Measurements from ENCODE around the gene STX18.
"Not testable (repeated sequence)": the region's sequence is repeated elsewhere in the genome, so short reads cannot be mapped to it uniquely, and the experiment has no call there.

The STX18 gene

DNA sequence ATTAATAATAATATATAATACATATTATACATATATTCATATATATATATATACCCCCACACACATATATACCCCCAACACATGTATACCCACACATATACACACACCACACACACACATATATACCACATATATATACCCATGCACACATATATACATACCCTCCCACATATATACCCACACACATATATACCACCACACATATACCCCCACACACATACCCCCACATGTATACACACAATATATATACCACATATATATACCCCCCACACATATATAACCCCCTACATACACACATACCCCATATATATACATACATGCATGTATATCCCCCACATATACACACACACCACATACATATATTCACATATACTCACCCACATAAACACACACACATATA, 103.0 kb downstream of the STX18 start:
- DNase-seq (ENCODE audit: low read depth in 2 of 2), result no peak

DNA sequence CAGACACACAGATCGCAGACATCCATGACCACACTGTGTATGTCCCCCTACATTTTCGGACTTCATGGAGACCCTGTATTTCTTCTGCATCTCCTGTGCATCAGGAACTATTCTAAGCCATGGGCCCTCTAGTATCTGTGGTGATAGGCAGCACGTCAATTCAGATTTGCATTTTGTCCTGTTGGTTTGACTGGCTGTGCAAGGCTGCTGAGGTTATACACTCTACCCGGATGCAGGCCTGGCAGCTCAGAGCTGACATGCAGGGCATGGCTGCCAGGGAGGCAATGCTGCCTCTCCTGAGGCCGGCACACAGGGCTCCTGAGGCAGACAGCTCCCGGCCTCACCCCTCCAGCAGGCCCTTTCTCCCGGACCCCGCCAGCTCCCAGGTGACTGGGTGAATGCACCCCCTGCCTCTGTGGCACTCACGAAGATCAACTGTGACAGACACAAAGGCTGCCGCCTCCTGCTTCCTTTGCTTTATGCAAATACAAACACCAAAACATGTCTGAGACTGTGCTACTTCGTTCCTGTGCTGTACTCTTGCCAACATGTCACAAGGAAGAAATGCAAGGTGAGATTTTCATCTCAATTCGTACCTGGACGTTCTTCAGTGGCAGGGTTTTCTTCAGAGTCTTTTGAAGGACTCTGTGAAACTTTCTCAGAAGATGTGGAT, 103.9 kb downstream of the STX18 start:
- DNase-seq (ENCODE audit: low read depth in 2 of 2), result no peak

DNA sequence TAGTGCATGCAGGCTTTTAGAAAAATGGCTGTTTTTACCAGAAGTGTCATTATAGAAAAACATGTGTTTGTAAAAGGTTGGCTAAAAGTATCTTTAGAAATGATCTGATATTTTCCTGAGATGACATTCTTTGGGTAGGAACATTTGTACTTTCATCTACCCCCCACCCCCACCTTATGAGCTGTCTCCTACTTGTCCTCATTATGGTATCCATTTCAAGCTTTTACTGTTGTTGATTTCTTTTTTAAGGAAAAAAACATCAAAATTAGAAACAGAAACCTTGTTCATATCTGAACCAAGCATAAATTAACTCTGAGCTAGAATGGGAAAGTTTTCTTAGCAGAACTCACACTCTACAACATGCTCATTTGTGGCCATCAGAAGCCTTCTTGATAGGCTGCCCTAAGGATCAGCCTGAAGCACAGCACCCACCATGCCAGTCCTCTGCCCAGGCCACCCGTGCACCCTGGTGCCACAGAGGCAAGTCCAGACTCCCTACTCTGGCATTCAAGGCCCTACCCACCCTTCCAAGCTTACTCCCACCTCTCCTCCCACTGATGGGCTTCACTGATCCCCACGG, 105.5 kb downstream of the STX18 start:
- DNase-seq (ENCODE audit: low read depth in 2 of 2), result no peak

DNA sequence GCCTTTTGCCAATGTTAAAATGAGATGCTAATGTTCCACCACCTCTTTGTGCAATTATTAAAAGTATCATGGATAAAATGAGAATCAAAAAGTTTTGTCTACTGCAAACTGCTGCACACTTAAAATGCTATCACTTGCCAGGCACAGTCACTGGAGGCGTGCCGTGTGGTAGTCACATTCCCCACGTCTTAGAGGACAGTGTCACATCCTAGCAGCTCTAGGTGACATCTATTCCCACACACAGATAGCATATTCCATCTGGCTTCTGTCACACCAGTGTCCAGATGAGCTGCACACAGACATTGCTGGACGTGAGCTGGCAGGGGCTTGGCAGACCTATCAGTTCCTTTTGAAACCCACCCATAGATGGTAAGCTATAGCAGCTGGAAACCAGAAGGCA, 107.9 kb downstream of the STX18 start:
- DNase-seq (ENCODE audit: low read depth in 2 of 2), result no peak

DNA sequence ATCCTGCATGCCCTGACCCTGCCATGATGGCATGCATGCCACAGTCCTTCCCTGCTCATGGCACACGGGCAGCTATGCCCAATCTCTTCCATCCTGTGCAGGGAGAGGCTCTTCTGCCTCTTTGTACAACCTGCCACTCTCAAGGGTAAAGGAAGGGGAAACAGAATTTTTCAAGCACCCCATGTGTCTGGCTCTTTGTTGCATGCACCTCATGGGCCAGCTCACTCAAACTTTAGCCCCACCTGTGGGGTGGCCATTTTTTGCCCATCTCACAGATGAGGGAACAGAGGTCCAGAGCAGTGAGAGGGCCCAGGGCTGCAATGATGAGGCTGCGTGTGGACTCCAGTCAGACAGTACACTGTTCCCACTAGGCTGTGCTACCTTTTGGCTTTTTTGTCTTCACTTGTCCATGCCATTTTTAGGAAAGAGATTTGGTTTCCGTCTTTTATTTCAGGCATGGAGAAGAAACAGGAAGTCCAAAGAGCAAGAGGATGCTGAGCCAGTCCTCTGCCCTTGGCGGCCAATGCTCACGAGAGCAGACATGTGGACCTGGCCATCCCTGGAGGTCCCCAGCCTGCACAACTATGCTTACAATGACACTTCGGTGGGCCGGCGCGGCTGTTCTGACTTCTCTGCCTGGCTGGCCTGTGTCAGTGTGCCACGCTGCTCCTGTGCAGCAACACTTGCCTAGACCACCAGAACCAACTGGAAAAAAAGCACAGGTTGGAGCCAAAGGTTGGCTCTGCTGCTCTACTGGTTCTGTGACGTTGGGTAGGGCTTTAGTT, 109.3 kb downstream of the STX18 start:
- no peak for DNase-seq (ENCODE audit: low read depth in 2 of 2)

DNA sequence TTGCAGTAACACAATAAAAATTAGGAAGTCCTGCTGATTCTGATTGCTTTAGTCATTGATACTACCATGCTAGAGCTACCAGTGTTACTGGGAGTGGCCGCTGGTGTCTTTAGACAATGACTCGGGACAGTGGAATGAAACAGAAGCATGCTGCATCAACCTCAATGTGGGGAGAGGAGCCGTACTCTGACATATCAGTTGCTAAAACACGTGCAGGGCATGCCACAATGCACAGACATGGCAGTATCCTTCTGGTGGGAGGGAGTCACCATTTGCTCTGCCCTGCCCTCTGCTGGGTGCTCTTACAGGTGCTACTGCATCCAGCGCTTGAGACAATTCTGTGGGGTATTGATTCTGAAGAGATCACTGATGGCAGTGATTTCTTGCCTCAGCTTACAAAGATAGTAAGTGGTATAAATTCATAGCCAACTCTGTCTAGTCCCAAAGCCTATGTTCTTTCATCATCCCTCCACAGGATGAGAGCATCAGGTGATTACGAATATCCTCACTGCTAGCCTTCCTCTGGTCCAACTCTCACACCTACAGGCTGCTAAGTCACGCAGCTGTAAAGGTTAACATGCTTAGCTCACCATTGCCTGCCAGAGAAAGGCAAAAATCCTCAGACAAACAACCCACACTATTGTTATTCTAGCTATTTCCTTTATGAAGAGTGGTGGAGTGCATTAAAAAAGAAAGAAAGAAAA, 111.2 kb downstream of the STX18 start:
- peak in 1 of 2 experiments; percentile 36 for DNase-seq (ENCODE audit: low read depth in 2 of 2)

DNA sequence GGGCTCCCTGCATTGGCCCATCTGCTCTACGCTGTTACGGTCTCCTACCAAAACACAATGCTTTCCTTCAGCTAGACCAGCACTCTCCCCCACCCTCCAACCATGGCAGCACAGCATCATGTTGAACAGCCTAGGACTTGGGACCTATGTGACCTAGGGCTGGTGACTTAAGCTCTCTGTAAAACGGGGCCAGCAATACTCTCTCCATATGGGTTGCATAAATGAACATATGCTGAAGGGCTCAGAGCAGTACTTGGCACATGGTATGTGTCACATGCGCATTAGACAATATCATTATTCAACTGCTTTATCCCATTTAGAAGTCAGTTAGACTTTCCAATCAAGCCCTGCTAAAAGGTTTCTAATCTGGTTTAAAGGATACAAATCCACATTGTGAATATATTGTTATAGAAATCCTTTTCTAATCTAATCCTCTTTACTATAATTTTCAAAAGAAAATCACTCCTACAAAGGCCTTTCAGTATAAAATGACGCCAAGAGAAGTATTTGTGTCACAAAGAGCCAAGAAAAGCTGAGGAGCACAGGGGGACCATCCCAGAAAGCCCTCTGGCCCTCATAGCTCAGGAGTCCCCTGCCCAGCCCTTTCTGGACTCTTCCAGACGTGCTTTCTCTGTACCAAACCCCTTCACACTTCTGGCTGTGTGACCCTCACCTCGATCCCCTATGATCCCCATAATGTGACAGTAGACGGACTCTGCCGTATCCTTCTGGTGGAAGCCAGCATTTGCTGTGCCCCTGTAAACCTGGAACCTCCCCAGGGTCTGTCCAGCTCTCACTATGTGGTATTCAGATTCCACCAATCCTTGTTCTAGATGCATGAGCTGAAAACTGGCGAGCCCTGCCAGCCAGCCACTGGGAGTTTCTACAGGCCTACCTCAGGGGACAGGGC, 112.6 kb downstream of the STX18 start:
- no peak for DNase-seq (ENCODE audit: low read depth in 2 of 2)

DNA sequence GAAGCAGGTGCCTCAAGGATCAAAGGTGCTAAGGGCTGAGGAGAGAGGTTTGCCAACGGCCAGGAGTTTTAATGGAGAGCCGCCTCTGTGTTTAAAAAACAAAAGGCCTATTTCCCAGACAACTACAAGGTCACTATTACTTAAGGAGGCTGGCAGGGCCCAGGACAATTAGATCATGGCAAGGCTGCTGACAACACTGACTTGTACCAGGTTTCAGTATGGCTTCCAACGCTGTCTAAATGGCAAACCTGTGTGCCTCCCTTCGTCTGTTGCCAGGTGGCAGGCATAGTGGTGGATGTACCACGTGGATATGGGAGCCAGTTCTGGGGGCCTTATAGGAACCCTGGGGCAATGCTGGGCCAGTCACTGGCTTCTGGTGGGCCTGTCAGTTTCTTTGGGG, 114.0 kb downstream of the STX18 start:
- no peak for DNase-seq (ENCODE audit: low read depth in 2 of 2)

DNA sequence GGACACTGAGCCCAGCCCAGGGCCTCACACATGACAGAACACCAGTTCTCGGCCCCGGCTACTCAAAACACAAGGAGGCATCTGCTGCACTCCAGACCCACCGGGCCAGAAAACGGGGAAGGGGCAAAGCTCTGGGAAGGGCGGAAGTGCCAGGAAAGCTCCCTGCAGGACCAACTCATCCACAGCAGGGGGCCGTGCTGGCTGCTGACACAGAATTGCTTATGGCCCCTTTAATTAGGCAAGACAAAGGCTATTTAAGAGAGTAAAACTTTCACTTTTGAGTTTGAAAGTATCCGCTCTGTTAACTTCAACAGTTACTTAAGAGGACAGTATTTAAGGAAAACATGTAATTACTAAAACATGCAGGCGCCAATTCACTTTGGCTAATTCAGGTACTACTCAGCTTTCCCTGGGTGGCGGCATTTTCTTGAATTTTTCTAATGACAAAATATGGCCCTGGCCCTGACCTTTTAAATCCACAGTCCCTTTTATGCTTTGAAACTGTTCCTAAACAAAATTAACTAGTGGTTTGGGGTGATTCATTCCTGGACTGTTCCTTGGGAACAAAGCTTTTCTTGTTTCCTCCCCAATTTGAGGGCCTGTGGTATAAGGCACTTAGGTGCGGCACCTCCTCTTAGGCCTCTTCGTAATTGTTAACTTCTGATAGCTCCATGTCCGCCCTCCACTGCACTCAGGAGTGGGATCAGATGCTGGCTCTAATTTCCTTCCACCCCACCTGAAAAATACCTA, 114.6 kb downstream of the STX18 start:
- DNase-seq (ENCODE audit: low read depth in 2 of 2), result no peak

DNA sequence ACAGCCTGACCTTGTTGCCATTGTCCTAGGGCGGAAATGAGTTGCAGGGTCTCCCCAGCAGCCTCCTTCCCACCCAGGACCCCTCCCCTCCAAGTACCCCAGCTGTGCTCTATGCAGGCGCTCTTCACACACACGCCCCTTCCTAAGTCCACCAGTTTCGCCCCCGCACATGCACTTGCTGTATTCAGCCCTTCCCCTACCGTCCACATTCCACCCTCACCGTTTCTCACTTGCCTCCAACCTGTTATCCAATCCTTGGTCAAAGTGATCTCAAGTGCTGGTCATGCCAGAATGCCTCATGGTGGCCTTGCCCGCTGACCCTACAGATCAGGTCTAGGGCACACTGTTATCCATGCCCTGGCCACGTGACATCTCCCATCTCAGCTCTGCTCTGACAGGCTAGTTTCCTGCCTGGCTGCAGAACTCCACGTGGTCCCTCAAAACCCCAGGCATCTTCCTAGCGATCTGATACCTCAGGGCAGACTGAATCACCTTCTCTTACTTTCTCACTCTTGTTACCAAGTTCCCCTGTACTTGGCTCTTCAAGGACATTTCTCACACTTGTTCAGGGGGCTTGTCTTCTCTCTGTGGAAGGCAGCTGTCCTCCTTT, 115.2 kb downstream of the STX18 start:
- DNase-seq (ENCODE audit: low read depth in 2 of 2), result no peak

DNA sequence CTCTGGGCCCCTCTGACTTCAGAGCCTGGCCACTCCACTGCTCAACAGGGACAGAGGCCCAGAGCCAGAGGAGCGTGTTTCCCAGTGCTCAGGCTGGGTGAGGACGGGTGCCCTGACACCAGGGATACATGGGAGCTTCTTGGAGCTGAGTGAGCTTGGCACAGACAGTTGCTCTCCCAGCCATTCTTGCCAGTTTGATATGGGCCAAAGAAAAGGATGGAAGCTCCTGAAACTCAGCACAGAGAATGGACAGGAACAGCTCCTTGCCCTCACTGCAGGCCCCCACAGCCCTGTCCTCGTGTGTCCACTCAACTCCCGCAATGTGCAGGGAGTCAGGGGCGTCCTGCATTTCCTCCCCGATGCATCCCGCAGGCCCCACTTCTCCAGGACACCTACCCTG, 116.2 kb downstream of the STX18 start:
- no peak for DNase-seq (ENCODE audit: low read depth in 2 of 2)

DNA sequence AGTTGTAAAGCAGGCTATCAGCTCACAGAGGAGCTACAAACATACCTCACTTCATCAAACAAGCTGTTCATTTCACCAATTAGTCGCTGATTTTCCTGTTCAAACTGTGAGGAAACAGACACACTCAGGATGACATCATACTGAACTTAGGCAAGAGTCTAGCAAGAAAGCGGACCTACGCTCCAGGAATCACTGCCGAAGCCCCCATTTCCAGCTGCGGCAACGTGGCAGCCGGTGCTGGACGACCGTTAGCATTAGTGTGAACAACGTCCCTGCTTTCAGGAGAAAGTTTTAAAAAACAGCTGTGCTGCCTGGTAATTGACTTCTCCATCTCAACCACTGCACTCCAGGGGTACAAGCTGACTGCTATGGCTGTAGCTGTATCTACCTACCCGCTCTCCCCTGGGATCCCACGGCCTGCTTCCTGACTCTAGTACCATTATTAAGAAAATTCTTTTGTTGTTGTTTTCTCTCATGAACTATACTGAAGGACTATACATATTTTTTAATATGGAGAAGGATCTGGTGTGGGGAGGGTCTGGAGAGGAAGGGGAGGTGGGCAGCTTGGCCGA, 116.6 kb downstream of the STX18 start:
- no peak for DNase-seq (ENCODE audit: low read depth in 2 of 2)

DNA sequence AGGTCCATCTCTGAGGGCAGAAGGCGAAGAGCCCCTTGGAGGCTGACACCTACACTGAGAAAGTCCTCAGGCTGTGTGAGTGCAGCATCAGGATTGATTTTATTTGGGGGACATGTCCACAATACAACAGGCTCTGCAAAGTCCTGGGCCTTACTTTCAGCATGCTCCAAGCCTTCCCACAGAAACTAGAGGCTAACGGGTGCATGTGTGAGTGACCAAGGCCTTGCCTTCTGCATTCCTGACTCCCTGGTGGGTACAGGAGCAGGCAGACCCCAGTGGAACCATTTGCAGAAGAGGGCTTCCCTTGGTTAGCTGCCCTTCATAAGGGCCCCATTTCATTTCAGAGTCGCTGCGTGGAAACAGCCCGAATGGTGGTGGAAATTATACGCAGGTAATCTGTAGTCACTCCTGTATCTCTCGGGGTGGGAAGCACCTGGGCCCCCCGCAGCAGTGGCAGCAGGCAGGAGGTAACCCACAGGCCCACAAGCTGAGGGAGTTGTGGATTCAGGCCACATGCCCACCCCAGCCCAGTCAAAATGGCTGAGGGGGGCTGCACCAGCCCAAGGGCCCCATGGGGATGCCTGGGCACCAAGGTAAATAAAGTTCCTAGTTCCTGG, 117.2 kb downstream of the STX18 start:
- no peak for DNase-seq (ENCODE audit: low read depth in 2 of 2)

DNA sequence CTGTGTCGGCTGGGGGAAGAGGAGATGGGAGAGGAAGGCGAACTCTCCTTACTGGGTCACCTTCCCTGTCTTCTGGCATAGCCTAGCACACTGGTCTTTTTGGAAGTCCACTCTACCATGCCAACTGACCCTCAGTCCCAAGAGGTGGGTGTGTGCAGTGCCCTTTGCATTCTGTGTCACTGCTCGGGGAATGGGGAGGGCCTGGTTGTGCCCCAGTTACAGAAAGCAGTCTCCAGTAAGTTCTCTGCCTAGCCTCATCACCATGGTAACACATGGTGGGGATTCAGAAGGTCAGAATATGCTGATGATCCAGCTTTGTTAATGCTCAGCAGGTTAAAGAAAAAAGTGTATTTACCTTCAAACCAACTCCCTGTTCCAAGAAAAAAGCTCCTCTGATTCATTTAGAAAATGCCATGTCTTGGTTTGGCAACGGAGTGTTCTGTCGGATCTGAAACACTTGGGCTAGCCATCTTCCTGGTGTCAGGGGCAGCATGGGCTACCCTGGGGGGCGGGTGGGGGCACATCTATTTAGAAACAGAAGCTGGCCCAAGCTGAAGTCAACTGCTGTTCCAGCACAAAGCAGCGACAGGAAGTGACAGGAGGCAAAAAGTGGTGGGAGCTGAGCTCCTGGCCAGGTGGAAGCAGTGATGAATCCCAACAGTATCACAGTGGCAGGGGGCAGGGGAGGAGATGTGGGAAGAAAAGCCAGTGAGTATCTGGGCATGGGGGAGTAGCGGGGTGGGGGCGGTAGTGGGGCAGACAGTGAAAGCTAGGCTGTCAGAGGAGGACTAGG, 117.9 kb downstream of the STX18 start:
- no peak for DNase-seq (ENCODE audit: low read depth in 2 of 2)

DNA sequence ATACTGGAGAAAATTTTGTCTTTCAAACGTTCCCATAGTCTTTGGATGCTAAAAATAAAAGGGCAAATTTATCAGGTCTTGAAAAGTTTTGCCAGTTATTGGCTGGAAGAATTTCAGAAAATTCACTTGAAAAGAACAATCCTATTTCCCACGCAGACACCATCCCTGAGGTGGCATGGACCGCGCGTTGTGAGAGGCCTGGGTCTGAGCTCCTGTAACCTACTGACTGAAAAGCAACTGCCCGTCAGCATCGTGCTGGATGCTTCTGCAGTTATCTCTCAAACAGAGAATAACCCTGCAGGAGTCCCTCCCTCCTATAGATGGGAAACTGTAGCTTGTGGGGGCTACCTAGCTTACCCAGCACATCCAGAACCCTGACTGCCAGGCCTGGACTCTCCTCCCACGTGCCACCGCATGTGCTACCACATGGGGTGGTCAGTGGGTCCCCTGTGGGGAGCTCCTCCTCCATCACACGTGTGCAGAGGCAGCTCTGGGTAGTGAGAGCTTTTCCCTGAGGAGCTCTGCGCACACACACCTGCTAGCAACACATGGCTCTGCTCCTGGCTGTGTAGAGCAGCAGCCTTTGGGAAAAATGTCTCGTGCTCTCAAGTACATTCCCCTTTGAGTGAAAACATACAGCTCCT, 118.9 kb downstream of the STX18 start:
- DNase-seq (ENCODE audit: low read depth in 2 of 2), result no peak

DNA sequence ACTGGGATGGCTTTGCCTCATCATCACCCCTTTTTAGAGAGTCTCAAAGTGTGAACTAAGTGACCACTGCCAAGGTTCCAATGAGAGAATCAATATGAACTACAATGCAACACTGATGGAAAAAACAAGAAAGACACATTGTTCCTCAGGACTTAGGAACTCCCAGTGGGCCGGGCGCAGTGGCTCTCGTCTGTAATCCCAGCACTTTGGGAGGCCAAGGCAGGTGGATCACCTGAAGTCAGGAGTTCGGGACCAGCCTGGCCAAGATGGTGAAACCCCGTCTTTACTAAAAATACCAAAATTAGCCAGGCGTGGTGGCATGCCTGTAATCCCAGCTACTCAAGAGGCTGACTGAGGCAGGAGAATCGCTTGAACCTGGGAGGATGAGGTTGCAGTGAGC, 119.7 kb downstream of the STX18 start:
- not testable (repeated sequence) for DNase-seq (ENCODE audit: low read depth in 2 of 2)

DNA sequence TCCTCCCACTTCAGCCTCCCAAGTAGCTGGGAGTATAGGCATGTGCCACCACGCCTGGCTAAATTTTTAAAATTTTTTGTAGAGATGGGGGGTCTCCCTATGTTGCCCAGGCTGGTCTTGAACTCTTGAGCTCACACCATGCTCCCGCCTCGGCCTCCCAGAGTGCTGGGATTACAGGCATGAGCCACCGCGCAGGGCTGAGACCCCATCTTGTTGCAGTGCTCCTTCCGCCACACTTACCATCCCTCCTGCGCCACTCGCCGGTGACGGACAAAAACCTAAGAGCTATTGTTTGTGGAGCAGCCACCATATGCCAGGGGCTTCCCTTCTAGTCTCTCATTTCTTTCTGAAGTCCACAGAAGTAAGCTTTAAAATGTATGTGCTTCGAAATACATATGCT, 120.5 kb downstream of the STX18 start:
- DNase-seq (ENCODE audit: low read depth in 2 of 2), result no peak

DNA sequence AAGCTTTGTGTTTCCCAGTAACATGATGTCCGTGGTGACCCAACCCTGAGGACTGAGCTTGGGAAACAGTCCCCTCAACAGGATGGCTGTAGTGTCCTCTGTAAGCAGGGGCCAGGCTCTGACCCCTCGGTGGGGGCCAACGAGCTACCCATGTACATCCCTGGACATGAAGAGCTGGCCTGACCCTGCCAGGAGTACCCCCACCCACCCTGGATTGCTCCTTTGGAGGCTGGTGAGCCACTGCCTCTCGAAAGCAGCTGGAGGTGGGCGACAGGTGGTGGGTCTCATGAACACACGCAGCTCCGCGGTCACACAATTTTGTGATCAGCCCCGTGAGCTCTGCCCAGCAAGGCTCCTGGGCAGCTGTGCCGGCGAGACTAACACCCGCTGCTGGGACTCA, 121.4 kb downstream of the STX18 start:
- no peak for DNase-seq (ENCODE audit: low read depth in 2 of 2)

Measured in stimulated activated CD4-positive, alpha-beta T cell treated with anti-CD3 and anti-CD28 coated beads, Interleukin-12 subunit alpha, Interleukin-12 subunit beta, amount 100 ng/mL, for 24 hours (primary cell).